Measurements from ENCODE around the gene MACROD2.

- no peak for TF ChIP-seq CTCF (IDR thresholded peaks at IDR 0.05)
- TF ChIP-seq EP300 (IDR thresholded peaks at IDR 0.05), result no peak
- no peak for TF ChIP-seq POLR2A (IDR thresholded peaks at IDR 0.05)
Measured at GRCh38 chr20:15945289-15945688, 1950.0 kb downstream of the MACROD2 start.

Data from ovary (tissue), 3 donors.